ENCODE results near the gene UST. TPM values are rescaled to one million over a fixed set of nuclear protein-coding genes. Genes with fewer than 3 reads are reported as not detected.

UST gene
- total and polyA plus RNA-seq, 2 experiments from 2014 or later: 8.0 to 11.7 TPM

DNA sequence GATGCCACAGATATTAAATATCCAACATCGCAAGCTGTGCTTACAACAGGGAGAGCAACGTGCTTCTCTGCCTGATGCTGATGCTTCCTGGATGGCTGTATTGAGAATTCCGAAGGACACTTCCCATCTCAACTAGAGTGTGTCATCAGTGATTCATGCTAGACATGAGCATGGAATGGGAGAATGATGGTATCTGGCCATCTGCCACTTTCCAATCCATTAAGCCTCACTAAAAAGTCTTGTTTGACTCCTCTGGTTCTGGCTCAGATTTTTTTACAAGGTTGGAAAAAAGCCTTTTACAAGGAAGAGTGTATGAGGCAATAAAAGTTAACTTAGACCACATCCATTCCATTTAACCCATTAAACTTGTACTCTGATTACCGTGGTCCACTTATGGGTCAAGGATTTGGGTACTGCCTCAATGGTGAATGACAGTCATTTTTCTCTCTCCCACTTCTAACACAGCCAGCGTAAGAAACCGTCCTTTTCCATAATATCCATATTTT lies 265.3 kb downstream of the UST start:
- Histone ChIP-seq H3K9me2 (replicated peaks; ENCODE audit: insufficient read depth) (no peaks in the 10 kb centered on the region), H3K27me3 (no peaks in the 10 kb centered on the region), H3K9me3 (ENCODE audit: low read depth) (no peaks in the 10 kb centered on the region), H3K79me2 (no peaks in the 10 kb centered on the region), H2AFZ (no peak overlapping the region), H3K4me2 (peak overlapping the region; percentile 24), H4K20me1 (ENCODE audit: insufficient read depth, poor library complexity, severe bottlenecking) (no peaks in the 10 kb centered on the region), H3K4me1 (ENCODE audit: insufficient read depth) (peaks cover 13% of the 10 kb centered on the region), H3K4me3 (no peak overlapping the region), H3K27ac (peak overlapping the region; percentile 58), H3K36me3 (replicated peaks; ENCODE audit: insufficient read depth, low read depth) (no peaks in the 10 kb centered on the region)
- TF ChIP-seq EZH2 (IDR thresholded peaks at IDR 0.05; ENCODE audit: borderline replicate concordance) (no peak), EZH2phosphoT487 (IDR thresholded peaks at IDR 0.05; ENCODE audit: low read depth, severe bottlenecking, unreplicated experiment) (no peak)
- TF ChIP-seq, protein P1, sequence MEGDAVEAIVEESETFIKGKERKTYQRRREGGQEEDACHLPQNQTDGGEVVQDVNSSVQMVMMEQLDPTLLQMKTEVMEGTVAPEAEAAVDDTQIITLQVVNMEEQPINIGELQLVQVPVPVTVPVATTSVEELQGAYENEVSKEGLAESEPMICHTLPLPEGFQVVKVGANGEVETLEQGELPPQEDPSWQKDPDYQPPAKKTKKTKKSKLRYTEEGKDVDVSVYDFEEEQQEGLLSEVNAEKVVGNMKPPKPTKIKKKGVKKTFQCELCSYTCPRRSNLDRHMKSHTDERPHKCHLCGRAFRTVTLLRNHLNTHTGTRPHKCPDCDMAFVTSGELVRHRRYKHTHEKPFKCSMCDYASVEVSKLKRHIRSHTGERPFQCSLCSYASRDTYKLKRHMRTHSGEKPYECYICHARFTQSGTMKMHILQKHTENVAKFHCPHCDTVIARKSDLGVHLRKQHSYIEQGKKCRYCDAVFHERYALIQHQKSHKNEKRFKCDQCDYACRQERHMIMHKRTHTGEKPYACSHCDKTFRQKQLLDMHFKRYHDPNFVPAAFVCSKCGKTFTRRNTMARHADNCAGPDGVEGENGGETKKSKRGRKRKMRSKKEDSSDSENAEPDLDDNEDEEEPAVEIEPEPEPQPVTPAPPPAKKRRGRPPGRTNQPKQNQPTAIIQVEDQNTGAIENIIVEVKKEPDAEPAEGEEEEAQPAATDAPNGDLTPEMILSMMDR (IDR thresholded peaks at IDR 0.05; ENCODE audit: poor library complexity): no peak
- peak; percentile 82 for DNase-seq (ENCODE audit: low spot score)
- WGBS (ENCODE audit: low lambda C conversion rate, missing lambda C conversion rate): 49% methylated on average over 6 of the region's 6 CpGs

DNA sequence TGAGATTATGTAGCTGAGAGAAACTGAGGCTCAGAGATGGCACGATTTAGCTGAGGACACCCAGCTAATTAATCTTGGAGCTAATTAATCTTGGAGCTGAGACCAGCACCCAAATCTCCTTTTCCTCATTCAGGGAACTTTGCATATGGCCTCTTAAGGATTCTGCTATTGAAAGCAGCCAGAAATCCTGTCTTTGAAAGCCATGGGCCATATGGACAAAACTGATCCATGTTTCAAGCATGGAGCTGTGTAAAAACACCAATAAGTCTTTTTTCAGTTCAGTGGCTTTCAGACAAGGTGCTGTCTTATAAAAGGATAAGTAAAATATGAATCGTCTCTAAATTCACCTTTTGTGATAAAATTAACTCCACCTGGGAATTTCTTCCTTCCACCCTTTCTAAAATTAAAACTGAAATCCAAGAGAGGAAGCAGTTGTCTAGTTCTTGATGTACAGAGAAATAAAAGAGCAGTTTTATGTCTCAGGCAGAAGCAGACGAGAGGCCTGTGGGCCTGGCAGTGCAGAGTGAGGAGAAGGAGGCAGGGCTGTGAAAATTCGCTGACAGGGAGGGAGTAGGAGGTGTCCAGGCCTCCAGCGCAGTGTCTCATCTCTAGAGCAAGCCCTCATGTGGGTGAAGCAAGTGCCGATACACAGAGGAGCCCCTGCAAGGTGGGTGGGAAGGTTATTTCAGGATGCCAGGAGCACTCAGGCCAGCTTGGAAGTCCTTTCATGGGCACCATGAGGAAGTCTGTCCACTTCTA lies 266.9 kb downstream of the UST start:
- no peak overlapping the region for H2AFZ ChIP-seq
- no peak overlapping the region for H3K4me3 ChIP-seq
- WGBS (ENCODE audit: low lambda C conversion rate, missing lambda C conversion rate): 76% methylated on average over 6 of the region's 6 CpGs
- no peaks in the 10 kb centered on the region for H3K27me3 ChIP-seq
- no peak overlapping the region for H3K4me2 ChIP-seq
- no peaks in the 10 kb centered on the region for H3K9me2 ChIP-seq (replicated peaks; ENCODE audit: insufficient read depth)
- peaks cover 13% of the 10 kb centered on the region for H3K4me1 ChIP-seq (ENCODE audit: insufficient read depth)
- H3K36me3 ChIP-seq (replicated peaks; ENCODE audit: insufficient read depth, low read depth): no peaks in the 10 kb centered on the region
- TF ChIP-seq, protein P1 (IDR thresholded peaks at IDR 0.05; ENCODE audit: poor library complexity): no peak
- no peak for TF ChIP-seq EZH2 (IDR thresholded peaks at IDR 0.05; ENCODE audit: borderline replicate concordance)
- TF ChIP-seq EZH2phosphoT487 (IDR thresholded peaks at IDR 0.05; ENCODE audit: low read depth, severe bottlenecking, unreplicated experiment): no peak
- DNase-seq (ENCODE audit: low spot score): no peak
- no peaks in the 10 kb centered on the region for H3K79me2 ChIP-seq
- H3K9me3 ChIP-seq (ENCODE audit: low read depth): no peaks in the 10 kb centered on the region
- no peaks in the 10 kb centered on the region for H4K20me1 ChIP-seq (ENCODE audit: insufficient read depth, poor library complexity, severe bottlenecking)
- H3K27ac ChIP-seq: peak overlapping the region; percentile 12

DNA sequence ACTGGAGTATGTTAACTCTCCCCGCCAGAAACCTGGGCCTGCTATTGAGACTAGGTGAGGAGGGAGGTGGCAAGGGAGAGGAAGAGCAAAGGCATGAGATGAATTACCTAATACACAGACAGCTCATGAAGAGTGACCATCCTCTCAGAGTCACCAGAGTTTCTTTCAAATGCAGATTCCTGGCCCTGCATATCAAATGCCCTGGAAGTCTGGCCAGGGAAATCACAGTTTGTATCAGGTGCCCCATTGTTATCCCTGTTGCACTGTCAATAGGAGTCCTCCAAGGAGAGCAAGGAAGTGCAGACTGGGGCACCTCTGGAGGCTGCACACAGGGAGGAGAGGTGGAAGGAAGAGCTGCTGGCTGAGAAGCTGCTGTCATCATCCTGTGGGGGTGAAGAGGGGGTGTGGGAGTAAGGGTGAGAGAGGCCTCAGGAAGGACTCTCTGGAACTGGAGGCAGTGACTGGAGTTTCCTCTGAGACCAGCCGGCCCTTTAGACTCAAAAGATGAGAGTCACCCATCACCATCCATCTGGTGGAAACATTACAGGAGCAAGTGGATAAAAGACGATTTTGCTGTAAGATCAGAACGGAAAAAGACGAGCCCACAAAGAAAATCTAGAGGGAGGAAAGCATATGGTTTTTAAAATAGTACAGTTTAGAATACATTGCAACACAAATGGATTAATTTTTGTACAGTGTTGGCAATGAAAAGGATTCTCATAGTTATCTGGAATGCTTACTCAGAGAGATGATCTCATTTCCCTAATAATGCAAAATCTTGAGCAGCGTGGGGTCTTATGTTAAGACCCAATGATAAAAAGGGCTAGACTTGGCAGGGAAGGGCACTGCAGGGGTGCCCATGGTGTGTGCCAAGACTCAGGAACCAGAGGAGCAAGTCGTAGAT lies 268.1 kb downstream of the UST start:
- no peak overlapping the region for H2AFZ ChIP-seq
- no peaks in the 10 kb centered on the region for H3K9me2 ChIP-seq (replicated peaks; ENCODE audit: insufficient read depth)
- no peak overlapping the region for H3K4me3 ChIP-seq
- H3K27ac ChIP-seq: peak overlapping the region; percentile 49
- 68% methylated on average over 7 of the region's 7 CpGs for WGBS (ENCODE audit: low lambda C conversion rate, missing lambda C conversion rate)
- H4K20me1 ChIP-seq (ENCODE audit: insufficient read depth, poor library complexity, severe bottlenecking): no peaks in the 10 kb centered on the region
- no peaks in the 10 kb centered on the region for H3K27me3 ChIP-seq
- H3K79me2 ChIP-seq: no peaks in the 10 kb centered on the region
- no peak for DNase-seq (ENCODE audit: low spot score)
- no peak overlapping the region for H3K4me2 ChIP-seq
- TF ChIP-seq EZH2phosphoT487 (IDR thresholded peaks at IDR 0.05; ENCODE audit: low read depth, severe bottlenecking, unreplicated experiment): no peak
- no peak for TF ChIP-seq EZH2 (IDR thresholded peaks at IDR 0.05; ENCODE audit: borderline replicate concordance)
- TF ChIP-seq, protein P1 (IDR thresholded peaks at IDR 0.05; ENCODE audit: poor library complexity): no peak
- H3K9me3 ChIP-seq (ENCODE audit: low read depth): no peaks in the 10 kb centered on the region
- no peaks in the 10 kb centered on the region for H3K36me3 ChIP-seq (replicated peaks; ENCODE audit: insufficient read depth, low read depth)
- peaks cover 13% of the 10 kb centered on the region for H3K4me1 ChIP-seq (ENCODE audit: insufficient read depth)
